ENCODE results near the gene RBM14.

DNA sequence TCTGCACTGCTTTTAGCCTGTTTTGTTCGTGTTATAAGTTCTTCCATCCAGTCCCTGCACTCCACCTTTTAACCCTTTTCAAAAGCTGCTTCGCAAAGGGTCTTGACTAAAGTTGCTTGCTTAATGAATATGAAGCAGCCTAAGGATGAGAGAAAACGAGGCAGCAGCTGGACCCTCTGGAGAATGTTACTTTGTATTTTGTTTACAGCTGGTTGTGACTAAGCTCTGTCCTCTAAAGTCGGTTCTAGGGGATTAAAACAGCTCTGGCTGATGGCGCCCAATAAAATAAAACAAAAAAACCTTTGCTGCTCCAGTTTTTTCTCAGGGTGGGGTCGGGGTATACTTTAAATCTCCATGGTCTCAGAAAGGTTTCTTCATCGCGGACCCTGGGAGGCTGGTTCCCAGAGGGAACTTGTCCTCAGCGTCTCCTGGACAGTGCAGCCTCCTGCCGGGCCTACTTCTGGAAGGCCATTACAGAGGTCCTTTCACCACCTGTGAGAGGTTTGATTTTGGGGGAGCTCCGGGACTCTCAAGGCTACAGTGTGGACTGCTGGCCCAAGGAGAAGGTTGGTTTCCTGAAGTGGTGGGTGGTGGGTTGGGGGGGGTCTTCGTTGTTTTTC, 21.2 kb downstream of the RBM14 start:
- no peak for TF ChIP-seq TARDBP (IDR thresholded peaks at IDR 0.05)
- TF ChIP-seq CTBP1 (IDR thresholded peaks at IDR 0.05; ENCODE audit: borderline replicate concordance), result no peak
- TF ChIP-seq BHLHE40 (IDR thresholded peaks at IDR 0.05; ENCODE audit: borderline replicate concordance), result no peak
